Measurements from ENCODE around the gene KRT27. TPM values are rescaled to one million over a fixed set of nuclear protein-coding genes. Genes with fewer than 3 reads are reported as not detected.

KRT27 gene
- total and polyA plus RNA-seq, 9 of the 15 experiments (the other 6 are each of a cell fraction or from before 2014, with no cell fraction given) = 0.10 TPM; not detected in 8

DNA sequence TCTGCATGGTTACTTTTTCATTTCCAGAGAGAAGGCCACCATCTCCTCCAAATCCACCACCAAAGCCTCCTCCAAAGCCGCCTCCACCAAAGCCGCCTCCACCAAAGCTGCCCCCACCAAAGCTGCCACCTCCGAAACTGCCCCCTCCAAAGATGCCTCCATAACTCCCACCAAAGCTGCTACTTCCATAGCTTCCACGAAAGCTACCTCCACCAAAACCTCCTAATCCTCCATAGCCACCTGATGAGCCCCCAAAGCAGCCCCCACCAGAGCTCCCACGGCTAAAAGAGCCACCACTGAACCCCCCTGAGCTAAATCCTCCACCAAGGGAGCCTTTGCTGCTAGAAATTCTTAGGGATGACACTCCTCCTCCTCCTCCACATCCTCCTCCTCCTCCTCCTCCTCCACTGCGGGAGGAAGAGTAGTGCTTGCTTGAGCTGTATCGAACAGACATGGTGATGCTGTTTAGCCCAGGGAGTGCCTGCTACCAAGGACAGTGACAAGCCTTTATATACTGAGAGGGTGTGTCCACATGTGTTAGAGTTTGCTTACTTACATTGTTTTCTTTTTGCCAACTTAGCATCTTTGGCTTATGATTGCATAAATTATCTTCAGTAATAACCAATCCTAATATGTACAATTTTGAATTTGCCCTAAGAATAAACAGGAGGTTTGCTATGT is 39.9 kb upstream of the KRT27 start, which contains the start of gene KRT10 (continued):
- TF ChIP-seq, protein P1, sequence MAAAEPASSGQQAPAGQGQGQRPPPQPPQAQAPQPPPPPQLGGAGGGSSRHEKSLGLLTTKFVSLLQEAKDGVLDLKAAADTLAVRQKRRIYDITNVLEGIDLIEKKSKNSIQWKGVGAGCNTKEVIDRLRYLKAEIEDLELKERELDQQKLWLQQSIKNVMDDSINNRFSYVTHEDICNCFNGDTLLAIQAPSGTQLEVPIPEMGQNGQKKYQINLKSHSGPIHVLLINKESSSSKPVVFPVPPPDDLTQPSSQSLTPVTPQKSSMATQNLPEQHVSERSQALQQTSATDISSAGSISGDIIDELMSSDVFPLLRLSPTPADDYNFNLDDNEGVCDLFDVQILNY (CRISPR knock-in tag; IDR thresholded peaks at IDR 0.05) = no peak
- TF ChIP-seq SETDB1 (IDR thresholded peaks at IDR 0.05; ENCODE audit: low read length) (no peak), CREM (IDR thresholded peaks at IDR 0.05; ENCODE audit: low read depth) (no peak), CEBPG (CRISPR knock-in tag; IDR thresholded peaks at IDR 0.05) (no peak), CEBPG (tag; conservative IDR thresholded peaks at IDR 0.05 in 1 of 2, IDR thresholded peaks at IDR 0.05 in 1 of 2) (no peak), ZNF12 (CRISPR knock-in tag; IDR thresholded peaks at IDR 0.05) (no peak), MCM5 (IDR thresholded peaks at IDR 0.05; ENCODE audit: low read depth) (no peak), ZNF561 (CRISPR knock-in tag; conservative IDR thresholded peaks at IDR 0.05) (no peak), BRD9 (IDR thresholded peaks at IDR 0.05; ENCODE audit: low read depth, partially characterized antibody) (no peak), STAT5A (IDR thresholded peaks at IDR 0.05; ENCODE audit: borderline replicate concordance, low read length) (no peak), POLR3A (IDR thresholded peaks at IDR 0.05; ENCODE audit: borderline replicate concordance, extremely low read depth, insufficient read depth, insufficient read length) (no peak), NR3C1 (CRISPR knock-in tag; IDR thresholded peaks at IDR 0.05) (no peak), TAF9B (IDR thresholded peaks at IDR 0.05; ENCODE audit: partially characterized antibody) (no peak), KAT2B (IDR thresholded peaks at IDR 0.05; ENCODE audit: low read depth, low read length) (no peak), ZNF239 (CRISPR knock-in tag; IDR thresholded peaks at IDR 0.05) (no peak), SMARCA5 (IDR thresholded peaks at IDR 0.05) (no peak), ZBED1 (IDR thresholded peaks at IDR 0.05) (no peak), SRSF3 (IDR thresholded peaks at IDR 0.05; ENCODE audit: insufficient read depth, low read length) (no peak), CREB1 (IDR thresholded peaks at IDR 0.05) (no peak), CREB1 (CRISPR knock-in tag; IDR thresholded peaks at IDR 0.05) (no peak), HNRNPUL1 (IDR thresholded peaks at IDR 0.05; ENCODE audit: low read length) (no peak), HNRNPK (IDR thresholded peaks at IDR 0.05; ENCODE audit: low read depth, low read length, poor library complexity, severe bottlenecking) (no peak), ZNF699 (CRISPR knock-in tag; IDR thresholded peaks at IDR 0.05; ENCODE audit: insufficient replicate concordance) (no peak), HCFC1 (IDR thresholded peaks at IDR 0.05; ENCODE audit: low read depth, low read length) (no peak), ZNF263 (CRISPR knock-in tag; IDR thresholded peaks at IDR 0.05; ENCODE audit: borderline replicate concordance) (peak; percentile 88), CEBPB (tag; IDR thresholded peaks at IDR 0.05) (no peak)
- TF ChIP-seq, protein P2, sequence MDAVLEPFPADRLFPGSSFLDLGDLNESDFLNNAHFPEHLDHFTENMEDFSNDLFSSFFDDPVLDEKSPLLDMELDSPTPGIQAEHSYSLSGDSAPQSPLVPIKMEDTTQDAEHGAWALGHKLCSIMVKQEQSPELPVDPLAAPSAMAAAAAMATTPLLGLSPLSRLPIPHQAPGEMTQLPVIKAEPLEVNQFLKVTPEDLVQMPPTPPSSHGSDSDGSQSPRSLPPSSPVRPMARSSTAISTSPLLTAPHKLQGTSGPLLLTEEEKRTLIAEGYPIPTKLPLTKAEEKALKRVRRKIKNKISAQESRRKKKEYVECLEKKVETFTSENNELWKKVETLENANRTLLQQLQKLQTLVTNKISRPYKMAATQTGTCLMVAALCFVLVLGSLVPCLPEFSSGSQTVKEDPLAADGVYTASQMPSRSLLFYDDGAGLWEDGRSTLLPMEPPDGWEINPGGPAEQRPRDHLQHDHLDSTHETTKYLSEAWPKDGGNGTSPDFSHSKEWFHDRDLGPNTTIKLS (IDR thresholded peaks at IDR 0.05; ENCODE audit: borderline replicate concordance, low read depth) = no peak
- TF ChIP-seq, protein P3, sequence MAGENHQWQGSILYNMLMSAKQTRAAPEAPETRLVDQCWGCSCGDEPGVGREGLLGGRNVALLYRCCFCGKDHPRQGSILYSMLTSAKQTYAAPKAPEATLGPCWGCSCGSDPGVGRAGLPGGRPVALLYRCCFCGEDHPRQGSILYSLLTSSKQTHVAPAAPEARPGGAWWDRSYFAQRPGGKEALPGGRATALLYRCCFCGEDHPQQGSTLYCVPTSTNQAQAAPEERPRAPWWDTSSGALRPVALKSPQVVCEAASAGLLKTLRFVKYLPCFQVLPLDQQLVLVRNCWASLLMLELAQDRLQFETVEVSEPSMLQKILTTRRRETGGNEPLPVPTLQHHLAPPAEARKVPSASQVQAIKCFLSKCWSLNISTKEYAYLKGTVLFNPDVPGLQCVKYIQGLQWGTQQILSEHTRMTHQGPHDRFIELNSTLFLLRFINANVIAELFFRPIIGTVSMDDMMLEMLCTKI (IDR thresholded peaks at IDR 0.05; ENCODE audit: partially characterized antibody) = no peak

All from K562 (cell line).